Activated T-cell treated with anti-CD3 and anti-CD28 coated beads, Interleukin-2, amount 50 U/mL, for 4 hours (primary cell): Measurements from ENCODE around the gene SPTBN1. TPM values are rescaled to one million over a fixed set of nuclear protein-coding genes. Genes with fewer than 3 reads are reported as not detected.

Experiments used
- ATAC-seq, 2 donors: fragments of 200-7000 bp; cut with Tn5 transposase; one replicate each; pipeline ENCODE4 v1.10.0; 2021
- DNase-seq: peaks from one replicate; pipeline ENCODE4 v3.0.0-alpha.2; 2020
- H3K27me3 Mint-ChIP-seq: one replicate; pipeline ENCODE4 v1.8.0; 2021; ENCODE audit warnings: low read depth, mixed read lengths
- H3K36me3 Mint-ChIP-seq: one replicate; pipeline ENCODE4 v1.8.0; 2022; ENCODE audit warnings: mixed read lengths; ENCODE audit not compliant: insufficient read depth
- H3K4me1 Mint-ChIP-seq: one replicate; pipeline ENCODE4 v1.8.0; 2021; ENCODE audit warnings: low read depth, mixed read lengths
- H3K4me3 Mint-ChIP-seq: one replicate; pipeline ENCODE4 v1.8.0; 2021; ENCODE audit warnings: mild to moderate bottlenecking, moderate library complexity, mixed read lengths
- H3K9me3 Mint-ChIP-seq: one replicate; pipeline ENCODE4 v1.8.0; 2021; ENCODE audit warnings: mixed read lengths
- total RNA-seq, 3 donors: library from RNA; stranded (reverse); gene quantifications; one replicate each; pipeline ENCODE4 v1.2.1, GENCODE V29; 2021

Gene SPTBN1
- total RNA-seq, 3 donors from 2014 or later: 23.4 to 27.9 (median 24.0) TPM

GRCh38 chr2:54574107-54574859, 118.2 kb downstream of the SPTBN1 start:
- DNase-seq (peak; percentile 60), ATAC-seq (peak; percentile 57 to 60)
- Mint-ChIP-seq H3K4me3 (peak overlapping the region; percentile 71), H3K36me3 (peaks cover 13% of the 10 kb centered on the region), H3K27me3 (no peaks in the 10 kb centered on the region), H3K9me3 (no peaks in the 10 kb centered on the region), H3K4me1 (peaks cover 96% of the 10 kb centered on the region)

- no peak for ATAC-seq
- peaks cover 96% of the 10 kb centered on the region for H3K4me1 Mint-ChIP-seq
- H3K36me3 Mint-ChIP-seq: peaks cover 13% of the 10 kb centered on the region
- H3K9me3 Mint-ChIP-seq: no peaks in the 10 kb centered on the region
- H3K4me3 Mint-ChIP-seq: peak overlapping the region; percentile 71
- no peak for DNase-seq
- no peaks in the 10 kb centered on the region for H3K27me3 Mint-ChIP-seq
Observed at GRCh38 chr2:54574860-54575247, 118.7 kb downstream of the SPTBN1 start.

GRCh38 chr2:54575379-54575888, 119.3 kb downstream of the SPTBN1 start:
- DNase-seq (no peak), ATAC-seq (peak; percentile 8 to 9)
- peaks cover 13% of the 10 kb centered on the region for H3K36me3 Mint-ChIP-seq
- H3K27me3 Mint-ChIP-seq: no peaks in the 10 kb centered on the region
- peak overlapping the region; percentile 75 for H3K4me3 Mint-ChIP-seq
- no peaks in the 10 kb centered on the region for H3K9me3 Mint-ChIP-seq
- H3K4me1 Mint-ChIP-seq: peaks cover 96% of the 10 kb centered on the region

- Mint-ChIP-seq H3K27me3 (no peaks in the 10 kb centered on the region), H3K4me3 (no peak overlapping the region), H3K4me1 (peaks cover 94% of the 10 kb centered on the region), H3K9me3 (no peaks in the 10 kb centered on the region), H3K36me3 (peaks cover 13% of the 10 kb centered on the region)
- no peak for ATAC-seq
- no peak for DNase-seq
Observed at GRCh38 chr2:54577035-54577434, 120.9 kb downstream of the SPTBN1 start.

GRCh38 chr2:54577944-54578647, 122.0 kb downstream of the SPTBN1 start:
- H3K9me3 Mint-ChIP-seq: no peaks in the 10 kb centered on the region
- DNase-seq (no peak), ATAC-seq (no peak)
- no peaks in the 10 kb centered on the region for H3K27me3 Mint-ChIP-seq
- peaks cover 94% of the 10 kb centered on the region for H3K4me1 Mint-ChIP-seq
- no peak overlapping the region for H3K4me3 Mint-ChIP-seq
- H3K36me3 Mint-ChIP-seq: peaks cover 13% of the 10 kb centered on the region

- H3K27me3 Mint-ChIP-seq: no peaks in the 10 kb centered on the region
- no peak overlapping the region for H3K4me3 Mint-ChIP-seq
- H3K4me1 Mint-ChIP-seq: peaks cover 94% of the 10 kb centered on the region
- DNase-seq (no peak), ATAC-seq (no peak)
- no peaks in the 10 kb centered on the region for H3K9me3 Mint-ChIP-seq
- H3K36me3 Mint-ChIP-seq: peaks cover 13% of the 10 kb centered on the region
Observed at GRCh38 chr2:54578648-54579045, 122.5 kb downstream of the SPTBN1 start.

GRCh38 chr2:54579061-54579681, 123.0 kb downstream of the SPTBN1 start:
- H3K27me3 Mint-ChIP-seq: no peaks in the 10 kb centered on the region
- peaks cover 93% of the 10 kb centered on the region for H3K4me1 Mint-ChIP-seq
- peak overlapping the region; percentile 74 for H3K4me3 Mint-ChIP-seq
- H3K9me3 Mint-ChIP-seq: no peaks in the 10 kb centered on the region
- ATAC-seq: no peak
- DNase-seq: no peak
- peaks cover 13% of the 10 kb centered on the region for H3K36me3 Mint-ChIP-seq

GRCh38 chr2:54579682-54580620, 123.8 kb downstream of the SPTBN1 start:
- Mint-ChIP-seq H3K4me3 (peak overlapping the region; percentile 74), H3K9me3 (no peaks in the 10 kb centered on the region), H3K36me3 (peaks cover 13% of the 10 kb centered on the region), H3K4me1 (peaks cover 93% of the 10 kb centered on the region), H3K27me3 (no peaks in the 10 kb centered on the region)
- peak; percentile 56 for ATAC-seq
- peak; percentile 19 for DNase-seq

GRCh38 chr2:54581326-54582039, 125.4 kb downstream of the SPTBN1 start:
- peaks cover 92% of the 10 kb centered on the region for H3K4me1 Mint-ChIP-seq
- H3K36me3 Mint-ChIP-seq: peaks cover 7% of the 10 kb centered on the region
- H3K9me3 Mint-ChIP-seq: no peaks in the 10 kb centered on the region
- peak overlapping the region; percentile 73 for H3K4me3 Mint-ChIP-seq
- ATAC-seq: no peak
- H3K27me3 Mint-ChIP-seq: no peaks in the 10 kb centered on the region
- DNase-seq: no peak

GRCh38 chr2:54582987-54583386, 126.9 kb downstream of the SPTBN1 start:
- Mint-ChIP-seq H3K27me3 (no peaks in the 10 kb centered on the region), H3K9me3 (no peaks in the 10 kb centered on the region), H3K36me3 (peaks cover 4% of the 10 kb centered on the region), H3K4me1 (peaks cover 92% of the 10 kb centered on the region), H3K4me3 (peak overlapping the region; percentile 73)
- ATAC-seq: no peak
- no peak for DNase-seq

- H3K9me3 Mint-ChIP-seq: no peaks in the 10 kb centered on the region
- no peak overlapping the region for H3K4me3 Mint-ChIP-seq
- H3K27me3 Mint-ChIP-seq: no peaks in the 10 kb centered on the region
- peaks cover 92% of the 10 kb centered on the region for H3K4me1 Mint-ChIP-seq
- ATAC-seq (no peak), DNase-seq (no peak)
- H3K36me3 Mint-ChIP-seq: peaks cover 4% of the 10 kb centered on the region
Observed at GRCh38 chr2:54584598-54584997, 128.5 kb downstream of the SPTBN1 start.

GRCh38 chr2:54585136-54585733, 129.1 kb downstream of the SPTBN1 start:
- Mint-ChIP-seq H3K4me1 (peaks cover 91% of the 10 kb centered on the region), H3K27me3 (no peaks in the 10 kb centered on the region), H3K4me3 (peak overlapping the region; percentile 51), H3K36me3 (peaks cover 4% of the 10 kb centered on the region), H3K9me3 (no peaks in the 10 kb centered on the region)
- DNase-seq (no peak), ATAC-seq (peak in 1 of 2 donors; percentile 30)

- ATAC-seq (no peak), DNase-seq (no peak)
- H3K4me3 Mint-ChIP-seq: peak overlapping the region; percentile 51
Observed at GRCh38 chr2:54586062-54586461, 129.9 kb downstream of the SPTBN1 start.

More at GRCh38 chr2:54586062-54586461, 129.9 kb downstream of the SPTBN1 start:
- H3K36me3 Mint-ChIP-seq: peaks cover 4% of the 10 kb centered on the region
- no peaks in the 10 kb centered on the region for H3K27me3 Mint-ChIP-seq
- peaks cover 95% of the 10 kb centered on the region for H3K4me1 Mint-ChIP-seq
- no peaks in the 10 kb centered on the region for H3K9me3 Mint-ChIP-seq
